ENCODE results near the gene RBM44.

Gene RBM44

GRCh38 chr2:237873421-237873831, 74.8 kb downstream of the RBM44 start:
- Histone ChIP-seq H3K36me3 (replicated peaks) (no peaks in the 10 kb centered on the region), H3K27ac (no peak overlapping the region), H3K27me3 (replicated peaks) (no peaks in the 10 kb centered on the region), H3K4me3 (ENCODE audit: low read depth, low read length) (no peak overlapping the region)
- TF ChIP-seq CTCF (IDR thresholded peaks at IDR 0.05; ENCODE audit: low read depth, low read length, missing control alignments) = no peak
- in situ Hi-C loops (cut with HindIII; ENCODE audit: low pct_ligation_motif_present, low sequenced_read_pairs) = no loop called here
- no peak for DNase-seq

DNA sequence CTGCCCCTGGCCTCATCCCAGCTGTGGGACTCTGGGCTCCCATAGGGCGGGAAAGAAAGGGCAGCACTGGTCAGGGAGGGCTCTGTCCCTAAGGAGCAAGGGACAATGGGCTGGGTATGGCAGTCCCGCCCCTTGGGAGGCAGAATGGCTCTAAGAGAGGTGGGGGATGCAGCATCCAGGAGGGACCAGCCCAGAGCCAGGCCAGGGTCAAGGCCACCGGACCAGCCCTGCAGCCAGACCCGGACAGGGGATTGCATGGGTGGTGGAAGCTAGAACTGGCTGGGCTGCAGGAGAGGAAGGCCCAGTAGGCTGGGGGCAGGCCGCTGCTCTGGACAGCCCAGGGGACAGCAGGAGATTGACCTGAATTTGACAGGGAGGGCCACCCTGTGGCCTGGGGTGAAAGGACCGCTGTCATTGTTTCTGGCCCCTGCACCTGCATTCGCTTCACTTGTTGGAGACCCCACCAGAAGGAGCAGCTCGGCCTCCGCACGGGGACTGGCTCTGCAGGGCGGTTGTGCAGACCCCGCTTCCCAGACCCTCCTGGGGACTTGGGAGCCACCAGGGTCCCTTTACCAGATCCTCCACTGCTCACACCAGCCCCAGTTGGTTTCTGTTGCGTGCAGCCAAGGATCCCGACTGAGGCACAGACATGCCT, 75.4 kb downstream of the RBM44 start:
- in situ Hi-C loops (cut with HindIII; ENCODE audit: low pct_ligation_motif_present, low sequenced_read_pairs) = no loop called here
- no peak for TF ChIP-seq CTCF (IDR thresholded peaks at IDR 0.05; ENCODE audit: low read depth, low read length, missing control alignments)
- no peak overlapping the region for H3K27ac ChIP-seq
- no peaks in the 10 kb centered on the region for H3K27me3 ChIP-seq (replicated peaks)
- no peak overlapping the region for H3K4me3 ChIP-seq (ENCODE audit: low read depth, low read length)
- H3K36me3 ChIP-seq (replicated peaks) = no peaks in the 10 kb centered on the region
- DNase-seq = no peak

DNA sequence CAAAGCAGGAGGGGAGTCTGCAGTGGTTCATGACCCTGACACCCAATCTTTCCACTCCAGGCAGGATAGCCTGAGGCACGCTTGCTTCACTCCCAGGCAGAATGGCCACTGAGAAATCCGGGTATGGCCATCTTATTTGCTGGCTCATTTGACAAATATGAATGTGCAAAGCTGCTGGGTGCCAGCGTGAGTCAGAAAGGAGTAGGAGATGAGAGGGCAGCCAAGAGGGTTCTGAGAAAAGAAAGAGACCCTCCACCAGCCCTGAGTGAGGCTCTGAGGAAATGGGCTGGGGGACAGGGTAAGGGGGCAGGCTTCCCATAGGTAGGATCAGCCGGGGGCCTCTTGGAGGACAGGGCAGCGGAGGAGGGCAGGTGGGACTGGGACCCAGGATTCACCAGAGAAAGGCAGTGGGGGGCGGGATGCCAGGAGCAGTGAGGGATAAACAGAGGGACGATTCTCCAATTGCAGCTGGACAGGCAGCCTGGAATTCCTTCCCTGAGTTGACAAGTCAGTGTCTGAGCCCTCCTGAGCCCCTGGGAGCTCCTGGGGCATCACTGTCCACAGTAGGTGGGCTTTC, 76.1 kb downstream of the RBM44 start:
- Histone ChIP-seq H3K27me3 (replicated peaks) (no peaks in the 10 kb centered on the region), H3K27ac (no peak overlapping the region), H3K36me3 (replicated peaks) (no peaks in the 10 kb centered on the region), H3K4me3 (ENCODE audit: low read depth, low read length) (no peak overlapping the region)
- no peak for TF ChIP-seq CTCF (IDR thresholded peaks at IDR 0.05; ENCODE audit: low read depth, low read length, missing control alignments)
- in situ Hi-C loops (cut with HindIII; ENCODE audit: low pct_ligation_motif_present, low sequenced_read_pairs) = no loop called here
- peak; percentile 65 for DNase-seq

DNA sequence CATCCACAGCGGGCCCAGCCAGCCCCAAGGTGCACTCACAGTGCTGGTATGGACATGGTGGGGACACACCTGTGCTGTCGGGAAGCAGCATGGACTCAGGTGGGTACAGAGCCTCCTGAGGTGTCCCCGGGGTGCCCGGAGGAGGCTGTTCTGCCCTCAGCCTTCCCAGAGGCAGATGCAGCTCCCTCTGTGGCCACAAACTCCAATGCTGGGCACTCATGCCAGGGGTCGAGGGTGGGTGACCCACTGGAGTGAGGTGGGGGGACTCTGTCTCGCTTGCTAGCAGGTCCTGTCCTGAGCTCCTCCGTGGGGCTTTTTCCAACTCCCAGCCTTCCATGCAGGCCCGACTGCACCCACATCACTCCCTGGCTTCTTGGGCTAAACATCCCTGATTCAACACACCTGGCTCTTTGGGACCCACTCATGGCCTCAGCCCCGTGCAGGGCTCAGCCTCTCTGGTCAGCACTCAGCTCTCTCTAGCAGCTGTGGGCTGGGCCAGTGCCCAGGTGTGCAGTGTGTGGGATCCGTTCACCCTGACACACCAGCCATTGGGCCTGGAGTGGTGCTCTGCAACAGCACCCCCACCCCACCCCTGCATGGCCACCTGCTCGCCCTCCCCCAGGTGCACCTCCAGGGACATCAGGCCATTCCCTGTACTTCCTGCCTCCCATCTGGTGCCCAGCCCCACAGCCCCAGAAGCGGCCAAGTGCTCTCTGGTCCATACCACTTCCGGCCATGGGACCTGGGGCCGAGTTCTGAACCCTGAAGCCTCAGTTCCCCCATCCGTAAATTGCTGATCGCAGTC, 76.9 kb downstream of the RBM44 start:
- in situ Hi-C loops (cut with HindIII; ENCODE audit: low pct_ligation_motif_present, low sequenced_read_pairs) = no loop called here

DNA sequence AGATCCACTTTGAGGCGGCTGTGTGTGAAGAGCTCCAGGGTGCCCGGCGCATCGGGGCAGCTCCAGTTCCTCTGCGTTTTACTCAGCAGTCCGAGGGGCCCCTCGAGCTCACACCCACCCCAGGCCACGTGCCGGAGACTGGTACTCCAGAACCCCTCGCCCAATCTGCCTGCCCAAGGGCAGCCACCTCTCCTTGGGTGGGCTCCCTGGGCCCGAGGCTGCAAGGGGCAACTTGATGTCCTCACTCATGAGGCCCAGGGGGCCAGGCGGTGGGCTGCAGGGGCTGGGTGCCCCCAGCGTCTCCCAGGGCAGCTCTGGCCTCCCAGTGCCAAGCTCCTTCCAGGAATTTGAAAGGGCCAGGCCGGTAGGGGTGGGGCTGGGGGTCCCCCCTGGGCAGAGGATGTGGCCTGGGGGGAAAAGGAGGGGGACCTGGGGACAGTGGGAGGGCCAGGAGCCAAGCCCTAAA, 77.5 kb downstream of the RBM44 start:
- no peak for DNase-seq
- Histone ChIP-seq H3K27ac (no peak overlapping the region), H3K27me3 (replicated peaks) (no peaks in the 10 kb centered on the region), H3K4me3 (ENCODE audit: low read depth, low read length) (no peak overlapping the region), H3K36me3 (replicated peaks) (no peaks in the 10 kb centered on the region)
- TF ChIP-seq CTCF (IDR thresholded peaks at IDR 0.05; ENCODE audit: low read depth, low read length, missing control alignments) = no peak
- in situ Hi-C loops (cut with HindIII; ENCODE audit: low pct_ligation_motif_present, low sequenced_read_pairs) = no loop called here

More for the DNA sequence above, 76.9 kb downstream of the RBM44 start:
- Histone ChIP-seq H3K36me3 (replicated peaks) (no peaks in the 10 kb centered on the region), H3K27ac (no peak overlapping the region), H3K27me3 (replicated peaks) (no peaks in the 10 kb centered on the region), H3K4me3 (ENCODE audit: low read depth, low read length) (no peak overlapping the region)
- no peak for DNase-seq
- TF ChIP-seq CTCF (IDR thresholded peaks at IDR 0.05; ENCODE audit: low read depth, low read length, missing control alignments) = no peak
